ENCODE measurements around the gene ZNF628.
"Not testable (repeated sequence)": the region's sequence is repeated elsewhere in the genome, so short reads cannot be mapped to it uniquely, and the experiment has no call there.

The ZNF628 gene

GRCh38 chr19:55476100-55476775, at the start of gene ZNF628:
TSS of gene ZNF628 (plus strand) at chr19:55476617. CDS start at chr19:55479911, 3,294 bp downstream.
- peak; percentile 99 for DNase-seq

DNA sequence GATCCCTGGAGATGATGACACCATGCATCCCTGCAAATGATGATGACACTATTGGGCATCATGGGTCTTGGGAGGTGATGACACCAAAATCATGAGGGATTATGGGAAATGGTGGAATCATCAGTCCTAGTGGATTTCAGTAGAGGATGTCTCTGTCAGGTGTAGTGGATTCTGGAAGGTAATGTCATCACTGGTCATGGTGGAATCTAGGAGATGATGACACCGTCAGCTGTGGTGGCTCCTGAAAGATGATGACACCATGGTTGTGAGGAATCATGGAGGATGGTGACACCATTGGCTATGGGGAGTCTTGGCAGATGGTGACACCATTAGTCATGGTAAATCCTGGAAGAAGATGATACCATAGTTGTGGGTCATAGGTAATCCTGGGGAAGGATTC, 45.2 kb upstream of the ZNF628 start:
- DNase-seq = no peak

DNA sequence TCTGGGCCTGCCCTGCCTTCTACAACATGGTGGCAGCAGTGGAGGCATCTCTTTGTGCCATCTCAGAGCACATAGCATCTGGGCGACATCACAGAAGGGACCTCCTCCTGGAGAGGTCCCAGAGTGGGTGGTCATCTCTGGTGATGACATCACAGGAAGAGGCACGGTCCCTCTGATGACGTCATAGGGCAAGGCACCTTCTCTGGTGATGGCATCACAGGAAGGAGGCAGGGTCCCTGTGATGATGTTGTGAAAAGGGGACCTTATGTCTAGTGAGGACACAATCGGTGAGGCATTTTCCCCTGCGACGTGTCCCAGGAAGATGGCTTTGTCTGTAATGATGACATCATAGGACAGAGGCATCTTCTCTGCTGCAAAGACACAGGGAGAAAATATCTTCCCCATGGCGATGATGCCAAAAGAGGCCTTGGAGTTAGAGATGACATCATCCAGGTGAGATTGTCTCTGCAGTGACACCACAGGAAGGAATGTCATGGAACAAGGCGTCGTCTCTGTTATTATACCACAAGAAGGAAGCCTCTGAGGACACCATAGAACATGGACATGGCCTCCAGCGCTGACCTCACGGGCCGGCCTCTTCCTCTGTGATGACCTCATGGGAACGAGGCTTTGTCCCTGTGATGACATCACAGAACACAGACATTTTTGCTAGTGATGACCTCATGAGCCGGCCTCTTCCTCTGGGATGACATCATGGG, 44.0 kb upstream of the ZNF628 start:
- no peak for DNase-seq

GRCh38 chr19:55433292-55433691, 43.1 kb upstream of the ZNF628 start:
- DNase-seq = no peak

DNA sequence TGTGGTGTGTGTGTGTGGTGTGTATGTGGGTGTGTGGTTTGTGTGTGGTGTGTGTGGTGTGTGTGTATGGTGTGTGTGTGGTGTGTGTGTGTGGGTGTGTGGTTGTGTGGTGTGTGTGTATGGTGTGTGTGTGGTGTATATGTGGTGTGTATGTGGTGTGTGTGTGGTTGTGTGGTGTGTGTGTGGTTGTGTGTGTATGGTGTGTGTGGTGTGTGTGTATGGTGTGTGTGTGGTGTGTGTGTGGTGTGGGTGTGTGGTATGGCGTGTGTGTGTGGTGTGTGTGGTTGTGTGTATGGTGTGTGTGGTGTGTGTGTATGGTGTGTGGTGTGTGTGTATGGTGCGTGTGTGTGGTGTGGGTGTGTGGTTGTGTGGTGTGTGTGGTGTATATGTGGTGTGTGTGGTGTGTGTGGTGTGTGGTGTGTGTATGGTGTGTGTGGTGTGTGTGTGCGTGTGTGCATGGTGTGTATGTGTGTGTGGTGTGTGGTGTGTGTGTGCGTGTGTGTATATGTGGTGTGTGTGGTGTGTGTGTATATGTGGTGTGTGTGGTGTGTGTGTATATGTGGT, 42.0 kb upstream of the ZNF628 start:
- no peak for DNase-seq

DNA sequence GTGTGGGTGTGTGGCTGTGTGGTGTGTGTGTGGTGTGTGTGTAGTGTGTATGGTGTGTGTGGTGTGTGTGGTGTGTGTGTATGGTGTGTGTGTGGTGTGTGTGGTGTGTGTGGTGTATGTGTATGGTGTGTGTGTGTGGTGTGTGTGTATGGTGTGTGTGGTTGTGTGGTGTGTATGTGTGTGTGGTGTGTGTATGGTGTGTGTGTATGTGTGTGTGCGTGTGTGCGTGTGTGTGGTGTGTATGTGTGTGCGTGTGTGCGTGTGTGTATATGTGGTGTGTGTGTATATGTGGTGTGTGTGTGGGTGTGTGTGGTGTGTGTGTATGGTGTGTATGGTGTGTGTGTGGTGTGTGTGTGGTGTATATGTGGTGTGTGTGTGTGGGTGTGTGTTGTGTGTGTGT, 41.4 kb upstream of the ZNF628 start:
- DNase-seq = no peak

DNA sequence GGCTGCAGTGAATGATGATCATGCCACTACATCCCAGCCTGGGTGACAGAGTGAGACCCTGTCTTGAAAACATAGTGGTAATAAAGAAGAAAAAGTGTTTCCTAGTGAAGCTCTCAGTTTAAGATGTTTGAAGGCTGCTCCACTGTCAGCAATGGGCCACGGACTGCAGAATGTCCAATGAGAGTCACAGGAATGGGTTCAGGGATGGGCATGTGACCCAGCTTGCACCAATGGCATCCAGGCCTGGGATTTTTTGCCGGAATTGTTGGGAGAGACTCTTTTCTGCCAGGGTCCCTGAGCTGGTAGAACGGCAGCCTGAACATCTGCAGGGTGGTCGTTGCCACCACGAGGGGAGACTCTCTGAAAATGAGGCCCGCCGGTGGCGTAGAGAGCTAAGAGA, 39.6 kb upstream of the ZNF628 start:
- no peak for DNase-seq

GRCh38 chr19:55437410-55437809, 39.0 kb upstream of the ZNF628 start:
- peak; percentile 56 for DNase-seq

DNA sequence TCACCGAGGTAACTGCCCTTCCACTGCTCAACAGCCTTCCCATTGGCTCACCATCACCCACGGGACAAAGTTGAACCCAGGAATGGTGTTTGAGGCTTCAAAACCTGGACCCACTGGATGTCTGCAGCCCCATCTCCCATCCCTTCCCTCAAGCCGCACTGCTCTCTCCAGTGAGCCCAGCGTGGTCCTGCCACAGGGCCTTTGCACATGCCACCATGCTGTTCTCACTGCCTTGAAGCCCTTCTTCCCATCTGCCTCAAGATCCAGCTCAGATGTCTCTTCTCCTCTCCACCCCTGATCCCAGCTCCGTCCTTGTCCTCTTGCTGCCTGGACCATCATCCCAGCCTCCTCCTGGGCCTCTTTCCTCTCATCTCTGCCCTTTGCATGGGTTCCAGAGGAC, 37.4 kb upstream of the ZNF628 start:
- no peak for DNase-seq

DNA sequence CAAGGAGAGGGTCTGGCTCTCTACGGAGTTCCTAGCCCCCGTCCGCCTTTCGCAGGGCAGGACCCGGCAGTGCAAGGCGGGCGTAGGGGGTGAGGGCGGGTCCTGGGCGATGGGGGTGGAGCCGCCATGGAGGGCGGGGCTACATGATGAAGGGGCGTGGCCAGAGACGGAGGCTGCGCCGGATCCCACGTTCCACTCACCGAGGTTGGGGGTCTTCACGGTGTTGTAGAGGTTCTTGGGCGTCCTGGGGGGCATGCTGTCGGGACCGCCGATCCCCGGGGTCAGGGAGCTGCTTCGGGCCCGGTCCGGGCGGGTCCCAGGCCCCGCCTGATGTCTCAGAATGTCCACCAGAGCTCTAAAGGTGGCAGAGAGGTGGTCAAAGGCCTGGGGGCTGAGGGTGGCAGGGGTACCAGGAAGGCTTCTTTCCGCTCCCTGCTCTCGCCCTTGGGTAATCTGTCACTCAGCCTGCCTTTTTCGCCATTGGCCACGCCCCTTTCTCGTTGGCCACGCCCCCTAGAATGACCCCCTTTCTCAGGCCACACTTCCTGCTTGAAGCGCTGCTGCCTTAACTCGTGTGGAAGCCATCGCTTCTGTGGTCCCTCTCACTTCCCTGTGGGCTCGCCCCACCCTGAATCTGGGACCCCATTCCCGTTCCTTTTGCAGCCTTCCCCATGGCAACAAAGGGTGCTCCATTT, 35.9 kb upstream of the ZNF628 start:
- DNase-seq = no peak

- no peak for DNase-seq
These were observed 35.1 kb upstream of the ZNF628 start for GRCh38 chr19:55441319-55441691.

DNA sequence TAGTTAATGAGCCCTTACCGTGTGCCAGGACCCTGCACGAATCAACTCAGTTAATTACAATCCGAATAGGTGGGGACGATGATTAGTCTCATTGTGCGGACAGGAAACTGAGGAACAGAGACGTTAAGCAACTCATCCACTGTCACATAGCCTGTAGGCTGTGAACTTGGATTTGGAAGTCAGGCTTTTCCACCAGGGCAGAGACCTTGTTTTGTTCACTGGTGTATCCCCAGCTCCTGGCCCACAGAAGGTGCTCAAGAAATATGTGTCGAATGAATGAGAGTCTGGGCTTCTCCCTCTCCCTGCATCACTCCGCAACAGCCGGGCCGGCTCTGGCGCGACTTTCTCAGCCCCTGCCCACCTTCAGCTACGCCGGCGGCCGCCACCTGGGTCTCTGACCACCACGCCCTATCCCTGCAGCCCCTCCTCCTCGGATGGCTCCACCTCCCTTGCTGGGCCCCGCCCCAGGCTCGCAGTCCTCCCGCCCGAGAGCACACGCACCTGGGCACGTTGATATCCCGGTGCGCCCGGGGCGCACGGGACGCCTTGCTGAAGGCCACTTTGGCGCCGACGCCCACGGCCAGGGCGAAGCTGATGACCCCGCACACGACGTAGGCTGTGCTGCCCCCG, 34.6 kb upstream of the ZNF628 start:
- no peak for DNase-seq

DNA sequence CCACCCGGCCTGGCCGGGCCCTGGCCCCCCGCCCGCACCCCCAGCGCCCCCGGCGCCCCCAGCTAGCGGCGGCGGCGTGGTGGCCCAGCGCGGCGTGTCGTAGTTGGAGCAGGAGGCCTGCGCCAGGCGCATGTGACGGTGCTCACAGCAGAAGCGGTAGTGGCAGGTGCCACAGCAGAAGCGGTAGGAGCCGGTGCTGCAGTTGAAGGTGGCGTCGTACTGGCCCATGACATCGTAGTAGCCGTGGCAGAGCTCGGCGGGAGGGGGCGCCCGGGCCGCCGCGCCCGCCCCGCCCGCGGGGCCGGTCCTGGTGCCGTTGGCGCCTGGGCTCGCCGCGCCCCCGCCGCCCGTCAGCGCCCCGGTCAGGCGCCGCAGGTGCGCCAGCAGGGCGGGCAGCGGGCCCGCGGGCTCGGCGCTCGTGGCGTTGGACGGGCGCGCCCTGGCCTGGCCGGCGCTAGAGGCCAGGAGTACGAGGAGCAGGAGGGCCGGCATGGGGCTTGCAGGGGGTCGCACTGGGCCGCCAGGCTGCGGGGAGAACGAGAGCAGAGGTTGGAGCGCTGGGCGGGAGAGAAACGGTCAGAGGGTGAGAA, 34.0 kb upstream of the ZNF628 start:
- no peak for DNase-seq

DNA sequence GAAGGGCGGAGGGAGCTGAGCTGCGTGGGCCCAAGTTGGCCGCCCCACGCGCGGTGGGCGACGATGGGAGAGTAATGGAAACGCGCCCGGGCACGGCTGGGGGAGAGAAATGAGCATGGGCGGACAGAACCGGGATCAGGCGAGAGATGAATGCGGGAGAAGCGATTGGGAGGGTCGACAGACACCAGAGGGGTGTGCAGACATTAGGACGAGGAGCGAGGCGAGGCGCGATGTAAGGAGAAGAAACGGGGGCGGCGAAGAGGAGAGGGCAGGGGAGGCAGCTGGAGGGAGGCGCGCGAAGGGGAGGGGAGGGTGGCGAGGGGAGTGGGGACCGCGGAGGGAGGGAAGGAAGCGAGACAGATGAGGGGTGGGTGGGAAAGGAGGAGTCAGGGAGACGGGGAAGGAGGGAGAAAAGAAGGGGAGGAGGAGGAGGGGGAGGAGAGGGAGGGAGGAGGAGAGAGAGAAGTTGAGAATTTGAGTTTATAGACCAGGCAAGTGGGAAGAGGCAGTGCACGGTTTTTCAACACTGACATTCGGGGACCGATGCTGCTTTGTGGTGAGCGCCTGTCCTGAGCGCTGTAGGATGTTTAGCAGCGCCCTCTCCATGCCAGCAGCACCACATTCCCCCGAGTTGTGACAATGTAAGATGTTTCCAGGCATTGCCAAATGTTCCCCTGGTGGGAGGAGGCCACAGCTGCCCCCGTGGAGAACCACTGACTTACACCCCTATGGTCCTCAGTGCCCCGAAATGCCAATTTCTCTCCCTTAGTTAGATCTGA, 33.2 kb upstream of the ZNF628 start, which contains the start of gene SHISA7:
TSS of gene SHISA7 (minus strand) at position 256 of the 779 bp plus-strand sequence. CDS start 437 bp downstream, outside the sequence.
- no peak for DNase-seq

DNA sequence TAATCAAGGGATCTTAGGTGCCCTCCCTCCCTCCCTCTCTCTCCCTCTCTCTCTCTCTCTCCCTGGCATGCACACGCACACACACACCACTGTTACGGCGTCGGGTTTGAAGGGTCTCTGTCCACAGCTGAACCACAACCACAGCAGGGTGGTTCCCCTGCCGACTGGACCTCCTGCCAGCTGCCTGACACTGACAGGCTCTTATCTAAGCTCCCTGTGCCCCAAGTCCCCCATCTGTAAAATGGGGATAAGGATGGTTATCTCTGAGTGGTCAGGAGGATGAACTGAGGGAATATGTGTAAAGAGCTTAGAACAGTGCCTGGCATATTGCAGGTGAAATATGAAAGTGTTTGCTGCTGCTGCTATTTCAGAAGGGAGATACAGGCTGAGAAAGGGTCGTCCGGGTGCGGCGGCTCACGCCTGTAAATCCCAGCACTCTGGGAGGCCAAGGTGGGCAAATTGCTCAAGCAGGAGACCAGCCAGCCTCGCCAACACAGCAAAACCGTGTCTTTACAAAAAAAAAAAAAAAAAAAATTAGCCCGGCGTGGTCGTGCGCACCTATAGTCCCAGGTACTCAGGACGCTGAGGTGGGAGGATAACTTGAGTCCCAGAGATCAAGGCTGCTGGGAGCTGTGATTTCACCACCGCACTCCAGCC, 32.5 kb upstream of the ZNF628 start:
- no peak for DNase-seq

- DNase-seq = no peak
These were observed 31.8 kb upstream of the ZNF628 start for GRCh38 chr19:55444646-55445045.

GRCh38 chr19:55446060-55446459, 30.4 kb upstream of the ZNF628 start:
- no peak for DNase-seq

- peak; percentile 27 for DNase-seq
These were observed 28.8 kb upstream of the ZNF628 start for GRCh38 chr19:55447421-55448174.

- not testable (repeated sequence) for DNase-seq
These were observed 28.3 kb upstream of the ZNF628 start for GRCh38 chr19:55448175-55448490.

GRCh38 chr19:55449469-55449868, 26.9 kb upstream of the ZNF628 start:
- DNase-seq = no peak

Measured in fibroblast of skin of right biceps (primary cell).